Neuronal stem cell (in vitro differentiated cells): ENCODE data around the gene PTPRD.

ENCODE experiments used
- DNase-seq: peaks from one replicate; pipeline ENCODE4 v3.0.0-alpha.2; 2013; ENCODE audit warnings: low spot score
- H2AFZ ChIP-seq: one replicate; pipeline ENCODE4 v1.6.1; 2013; ENCODE audit warnings: mild to moderate bottlenecking, low read length, inconsistent platforms
- H2AK5ac ChIP-seq: 2 replicates; pipeline ENCODE4 v1.6.1; 2013; ENCODE audit warnings: low read depth, mild to moderate bottlenecking, inconsistent platforms, low read length, moderate library complexity, mixed read lengths
- H2BK120ac ChIP-seq: 2 replicates; pipeline ENCODE4 v1.6.1; 2013; ENCODE audit warnings: low read depth, mild to moderate bottlenecking, inconsistent platforms, low read length, moderate library complexity, mixed read lengths
- H2BK12ac ChIP-seq: one replicate; pipeline ENCODE4 v1.6.1; 2013; ENCODE audit warnings: low read length, inconsistent platforms
- H2BK15ac ChIP-seq: 2 replicates; pipeline ENCODE4 v1.6.1; 2013; ENCODE audit warnings: mild to moderate bottlenecking, low read length, inconsistent platforms, mixed read lengths
- H2BK5ac ChIP-seq: one replicate; pipeline ENCODE4 v1.6.1; 2013; ENCODE audit warnings: inconsistent platforms, mild to moderate bottlenecking, low read length, moderate library complexity
- H3K14ac ChIP-seq: one replicate; pipeline ENCODE4 v1.6.1; 2013; ENCODE audit warnings: low read length, inconsistent platforms
- H3K18ac ChIP-seq: 2 replicates; pipeline ENCODE4 v1.6.1; 2013; ENCODE audit warnings: low read length, inconsistent platforms
- H3K23ac ChIP-seq: 2 replicates; pipeline ENCODE4 v1.6.1; 2013; ENCODE audit warnings: low read depth, mild to moderate bottlenecking, mixed read lengths, low read length, inconsistent platforms; ENCODE audit not compliant: poor library complexity
- H3K27ac ChIP-seq: replicated peaks from 3 replicates; pipeline ENCODE4 v1.5.1; 2013; ENCODE audit warnings: low read length, inconsistent platforms
- H3K27me3 ChIP-seq, 3 experiments: 2 replicates each; pipeline ENCODE4 v1.6.1; 2013; ENCODE audit warnings: low read length in 3 of 3, mild to moderate bottlenecking in 2 of 3, inconsistent platforms in 1 of 3, low read depth in 1 of 3, mixed read lengths in 1 of 3, moderate library complexity in 1 of 3; ENCODE audit not compliant: control insufficient read depth in 3 of 3, insufficient read depth in 3 of 3
- H3K36me3 ChIP-seq, 2 donors: replicated peaks in 1 of 2; 2 replicates each; pipeline ENCODE4 v1.6.1; 2013; ENCODE audit warnings: low read length in 2 of 2; ENCODE audit not compliant: control insufficient read depth in 2 of 2, insufficient read depth in 2 of 2
- H3K4ac ChIP-seq: 2 replicates; pipeline ENCODE4 v1.6.1; 2013; ENCODE audit warnings: inconsistent platforms, mild to moderate bottlenecking, low read length, moderate library complexity
- H3K4me1 ChIP-seq, 2 donors: 1 replicate in 1 of 2; 2 replicates in 1 of 2; pipeline ENCODE4 v1.6.1; 2013; ENCODE audit warnings: low read length in 2 of 2, low read depth in 1 of 2; ENCODE audit not compliant: control insufficient read depth in 2 of 2, insufficient read depth in 1 of 2
- H3K4me2 ChIP-seq: one replicate; pipeline ENCODE4 v1.6.1; 2013; ENCODE audit warnings: mild to moderate bottlenecking, low read length, inconsistent platforms; ENCODE audit not compliant: insufficient read depth, poor library complexity, severe bottlenecking
- H3K4me3 ChIP-seq, 2 donors: 2 replicates each; pipeline ENCODE4 v1.5.1; 2013; ENCODE audit warnings: low read length in 2 of 2, mild to moderate bottlenecking in 2 of 2, inconsistent platforms in 1 of 2, moderate library complexity in 1 of 2
- H3K79me1 ChIP-seq: one replicate; pipeline ENCODE4 v1.6.1; 2013; ENCODE audit warnings: low read depth, mild to moderate bottlenecking, inconsistent platforms, low read length, moderate library complexity
- H3K9ac ChIP-seq: one replicate; pipeline ENCODE4 v1.6.1; 2013; ENCODE audit warnings: mild to moderate bottlenecking, low read depth, low read length, inconsistent platforms; ENCODE audit not compliant: poor library complexity
- H3K9me3 ChIP-seq, 2 donors: replicated peaks in 1 of 2; 2 replicates each; pipeline versions ENCODE3 to v1.6.1; 2013; ENCODE audit warnings: low read length in 2 of 2, mild to moderate bottlenecking in 2 of 2, inconsistent platforms in 1 of 2, low read depth in 1 of 2, mixed read lengths in 1 of 2, moderate library complexity in 1 of 2; ENCODE audit not compliant: control insufficient read depth in 2 of 2, insufficient read depth in 1 of 2
- H4K8ac ChIP-seq: one replicate; pipeline ENCODE4 v1.6.1; 2013; ENCODE audit warnings: low read depth, mild to moderate bottlenecking, inconsistent platforms, low read length, moderate library complexity
- H4K91ac ChIP-seq: one replicate; pipeline ENCODE4 v1.6.1; 2013; ENCODE audit warnings: low read length, low read depth, mild to moderate bottlenecking, inconsistent platforms; ENCODE audit not compliant: poor library complexity
- WGBS, 2 donors: extraction: QIAGEN DNeasy Blood & Tissue Kit; methylation state at CpG; one replicate each; pipeline ENCODE4 v1.1.7; 2013; ENCODE audit warnings: missing lambda C conversion rate in 2 of 2, mixed read lengths in 1 of 2; ENCODE audit not compliant: insufficient read length in 2 of 2, insufficient replicate concordance in 1 of 2; ENCODE audit errors: extremely low coverage in 2 of 2; 5-methylcytosine and 5-hydroxymethylcytosine counted together

Gene PTPRD

GRCh38 chr9:9612270-9612669, 1000.5 kb downstream of the PTPRD start:
- Histone ChIP-seq H4K91ac (no peak overlapping the region), H2AK5ac (no peak overlapping the region), H2BK12ac (no peak overlapping the region), H2BK15ac (no peak overlapping the region), H3K36me3 (no peaks in the 10 kb centered on the region), H3K18ac (no peak overlapping the region), H2BK5ac (no peak overlapping the region), H2BK120ac (no peak overlapping the region), H4K8ac (no peak overlapping the region), H3K9me3 (no peaks in the 10 kb centered on the region), H3K14ac (no peak overlapping the region), H3K79me1 (no peaks in the 10 kb centered on the region), H3K23ac (no peak overlapping the region), H3K27ac (no peak overlapping the region), H3K4me2 (no peak overlapping the region), H3K4ac (no peak overlapping the region), H3K9ac (no peak overlapping the region), H3K27me3 (no peaks in the 10 kb centered on the region), H3K4me3 (no peak overlapping the region), H3K4me1 (no peaks in the 10 kb centered on the region), H2AFZ (no peak overlapping the region)
- DNase-seq: no peak
- no CpG with 5 or more reads among the region's 3 CpGs for WGBS, 2 donors

DNA sequence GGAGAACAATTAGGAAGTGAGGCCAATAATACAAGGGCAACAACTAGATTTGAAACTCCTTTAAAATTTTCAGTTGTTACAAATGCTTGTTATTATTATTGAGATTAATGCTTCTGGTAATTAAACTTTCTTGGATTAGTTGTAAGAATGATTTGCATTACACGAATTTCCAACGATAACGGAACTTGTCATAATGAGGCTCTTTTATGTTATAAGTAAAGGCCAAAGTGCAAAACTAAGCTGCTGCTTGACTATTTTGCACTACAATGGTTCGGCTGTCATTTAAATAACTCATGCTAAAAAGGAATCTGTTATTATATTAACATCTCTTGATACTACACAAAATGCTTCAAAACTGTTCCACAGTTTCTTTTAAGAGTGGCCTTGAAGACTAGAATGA, 1007.1 kb downstream of the PTPRD start:
- Histone ChIP-seq H3K18ac (no peak overlapping the region), H3K4ac (no peak overlapping the region)

DNA sequence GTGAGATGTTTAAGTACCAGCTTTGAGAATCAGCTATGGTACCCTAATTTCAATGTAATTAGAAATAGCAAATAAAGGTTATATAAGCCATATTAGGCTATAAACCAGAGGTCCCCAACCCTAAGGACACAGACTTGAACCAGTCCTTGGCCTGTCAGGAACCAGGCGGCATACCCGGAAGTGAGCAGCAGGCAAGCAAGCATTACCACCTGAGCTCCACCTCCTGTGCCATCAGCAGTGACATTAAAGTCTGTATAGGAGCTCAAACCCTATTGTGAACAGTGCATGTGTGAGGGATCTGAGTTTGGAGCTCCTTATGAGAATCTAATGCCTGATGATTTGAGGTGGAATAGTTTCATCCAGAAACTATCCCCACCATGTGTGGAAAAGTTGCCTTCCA, 1009.5 kb downstream of the PTPRD start:
- Histone ChIP-seq H3K27me3 (no peaks in the 10 kb centered on the region), H3K4me3 (no peak overlapping the region), H4K91ac (no peak overlapping the region), H4K8ac (no peak overlapping the region), H3K79me1 (no peaks in the 10 kb centered on the region), H3K4me1 (no peaks in the 10 kb centered on the region), H3K36me3 (no peaks in the 10 kb centered on the region), H3K9me3 (no peaks in the 10 kb centered on the region), H3K23ac (no peak overlapping the region), H2BK12ac (no peak overlapping the region), H3K4me2 (no peak overlapping the region), H2BK120ac (no peak overlapping the region), H3K14ac (no peak overlapping the region), H3K27ac (no peak overlapping the region), H2BK5ac (no peak overlapping the region), H2BK15ac (no peak overlapping the region), H2AK5ac (no peak overlapping the region), H2AFZ (no peak overlapping the region), H3K18ac (no peak overlapping the region), H3K4ac (no peak overlapping the region), H3K9ac (no peak overlapping the region)
- no peak for DNase-seq
- no CpG with 5 or more reads among the region's 2 CpGs for WGBS, 2 donors

More for the DNA sequence above, 1007.1 kb downstream of the PTPRD start:
- Histone ChIP-seq H3K23ac (no peak overlapping the region), H3K79me1 (no peaks in the 10 kb centered on the region), H3K9me3 (no peaks in the 10 kb centered on the region), H2AK5ac (no peak overlapping the region), H2BK12ac (no peak overlapping the region), H2BK15ac (no peak overlapping the region), H2BK5ac (no peak overlapping the region), H3K4me1 (no peaks in the 10 kb centered on the region), H3K27ac (no peak overlapping the region), H3K4me3 (no peak overlapping the region), H3K4me2 (no peak overlapping the region), H3K9ac (no peak overlapping the region), H3K27me3 (no peaks in the 10 kb centered on the region), H3K36me3 (no peaks in the 10 kb centered on the region), H4K91ac (no peak overlapping the region), H3K14ac (no peak overlapping the region), H2AFZ (no peak overlapping the region), H4K8ac (no peak overlapping the region), H2BK120ac (no peak overlapping the region)
- DNase-seq: no peak
- WGBS, 2 donors: no CpG with 5 or more reads among the region's 4 CpGs

DNA sequence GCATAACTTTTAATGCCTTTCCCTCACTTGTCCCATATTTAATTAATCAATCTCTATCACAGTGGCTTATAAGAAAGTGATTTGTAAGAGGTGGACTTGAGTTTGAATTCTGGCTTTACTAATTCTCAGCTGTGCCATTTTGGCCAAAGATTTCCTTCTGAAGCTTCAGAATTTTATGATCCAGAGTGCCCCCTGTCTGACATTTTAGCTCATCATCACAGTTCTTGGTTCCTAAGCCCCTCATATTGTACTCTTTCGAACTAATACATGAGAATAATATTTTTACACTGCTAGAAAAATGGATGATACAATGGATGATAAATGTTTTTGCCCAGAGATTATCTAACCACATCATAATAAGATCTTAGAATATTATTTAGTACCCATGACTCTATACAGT, 1014.1 kb downstream of the PTPRD start:
- H3K36me3 ChIP-seq: no peaks in the 10 kb centered on the region
- H2BK15ac ChIP-seq: no peak overlapping the region
- H3K9me3 ChIP-seq: no peaks in the 10 kb centered on the region
- H3K4me1 ChIP-seq: no peaks in the 10 kb centered on the region
- H3K27ac ChIP-seq: no peak overlapping the region
- H3K14ac ChIP-seq: no peak overlapping the region
- H3K4me2 ChIP-seq: no peak overlapping the region
- H3K4ac ChIP-seq: no peak overlapping the region
- no peaks in the 10 kb centered on the region for H3K79me1 ChIP-seq
- no peak overlapping the region for H3K9ac ChIP-seq
- no peak overlapping the region for H3K23ac ChIP-seq
- H3K18ac ChIP-seq: no peak overlapping the region
- no peak overlapping the region for H2AFZ ChIP-seq
- no peak overlapping the region for H2AK5ac ChIP-seq
- no CpG with 5 or more reads among the region's 1 CpG for WGBS, 2 donors
- H2BK5ac ChIP-seq: no peak overlapping the region
- no peaks in the 10 kb centered on the region for H3K27me3 ChIP-seq
- H4K8ac ChIP-seq: no peak overlapping the region
- H3K4me3 ChIP-seq: no peak overlapping the region
- H4K91ac ChIP-seq: no peak overlapping the region
- no peak for DNase-seq
- H2BK120ac ChIP-seq: no peak overlapping the region
- H2BK12ac ChIP-seq: no peak overlapping the region
